GM19452 (cell line): Measurements from ENCODE around the gene GPD1.
A peak's percentile ranks its signal among the peaks of the same experiment; 100 is the strongest.

Source experiments
- ATAC-seq: cut with Tn5 transposase; IDR thresholded peaks from one replicate; pipeline ENCODE4 v1.9.1; 2021; ENCODE audit not compliant: unreplicated experiment

Gene GPD1

GRCh38 chr12:50099302-50100008, 4.4 kb upstream of the GPD1 start:
- ATAC-seq: no peak

DNA sequence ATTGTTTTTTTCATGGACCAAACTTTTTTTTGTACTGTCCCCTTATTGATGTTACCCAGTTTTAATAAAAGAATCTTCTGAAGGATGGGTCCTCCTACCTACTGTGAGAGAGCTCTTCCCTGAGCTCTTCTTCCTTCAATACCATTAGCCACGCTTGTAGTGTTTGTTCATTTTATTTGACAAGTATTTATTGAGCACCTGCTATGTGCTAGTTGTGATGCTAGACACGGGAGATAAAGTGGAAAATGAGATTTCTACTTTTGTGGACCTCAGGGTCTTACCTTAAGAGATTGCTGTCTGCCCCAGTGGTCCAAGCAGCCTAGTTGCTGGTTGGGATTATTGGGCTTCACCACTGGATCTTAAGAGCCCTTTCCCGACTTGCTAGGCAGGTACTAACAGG, 3.2 kb upstream of the GPD1 start:
- ATAC-seq: no peak

- ATAC-seq: no peak
Measured at GRCh38 chr12:50101663-50102062, 2.1 kb upstream of the GPD1 start.

DNA sequence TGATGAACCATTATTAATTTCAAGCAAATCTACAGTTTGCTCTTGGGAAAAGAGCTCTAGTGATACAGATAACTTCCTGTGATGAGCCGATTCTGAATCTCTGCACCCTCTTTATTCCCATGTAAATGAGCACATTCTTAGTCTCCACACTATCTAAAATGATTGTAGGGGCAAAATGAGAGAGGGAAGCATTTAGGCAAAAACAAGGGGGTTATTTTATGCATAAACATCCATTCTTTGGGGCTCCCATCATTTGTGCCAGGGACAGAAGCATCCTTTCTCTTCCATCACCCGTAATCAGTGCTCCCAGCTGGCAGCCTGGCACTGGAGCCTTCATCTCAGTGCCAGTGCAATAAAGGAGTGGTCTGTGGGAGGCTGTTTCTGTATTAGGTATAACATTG, 1.7 kb upstream of the GPD1 start:
- ATAC-seq: no peak

- no peak for ATAC-seq
Measured at GRCh38 chr12:50102646-50103309, 1.0 kb upstream of the GPD1 start.

- ATAC-seq: no peak
Measured at GRCh38 chr12:50103351-50103750, 457 bp upstream of the GPD1 start.

- ATAC-seq: no peak
Measured at GRCh38 chr12:50104417-50105366, 884 bp downstream of the GPD1 start.

DNA sequence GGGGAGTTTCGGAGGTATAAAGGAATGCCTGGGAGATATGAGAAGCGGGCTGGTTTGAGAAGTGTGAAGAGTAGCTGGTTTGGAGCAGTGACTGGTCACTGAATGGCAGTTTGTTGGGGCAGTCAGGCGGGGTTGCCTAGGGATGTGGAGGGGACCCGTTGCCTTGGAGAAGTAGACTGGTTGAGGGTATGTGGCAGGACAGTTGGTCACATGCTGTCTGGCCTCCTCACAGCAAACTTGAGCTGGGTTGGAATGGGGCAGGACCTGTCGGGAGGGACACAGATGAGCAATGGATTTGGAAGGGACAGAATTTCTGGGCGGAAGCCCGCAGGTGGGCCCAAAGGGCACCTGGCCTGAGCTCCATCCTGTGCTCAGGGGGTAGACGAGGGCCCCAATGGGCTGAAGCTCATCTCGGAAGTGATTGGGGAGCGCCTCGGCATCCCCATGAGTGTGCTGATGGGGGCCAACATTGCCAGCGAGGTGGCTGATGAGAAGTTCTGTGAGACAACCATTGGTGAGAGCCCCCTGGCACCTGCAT, 2.2 kb downstream of the GPD1 start:
- no peak for ATAC-seq

DNA sequence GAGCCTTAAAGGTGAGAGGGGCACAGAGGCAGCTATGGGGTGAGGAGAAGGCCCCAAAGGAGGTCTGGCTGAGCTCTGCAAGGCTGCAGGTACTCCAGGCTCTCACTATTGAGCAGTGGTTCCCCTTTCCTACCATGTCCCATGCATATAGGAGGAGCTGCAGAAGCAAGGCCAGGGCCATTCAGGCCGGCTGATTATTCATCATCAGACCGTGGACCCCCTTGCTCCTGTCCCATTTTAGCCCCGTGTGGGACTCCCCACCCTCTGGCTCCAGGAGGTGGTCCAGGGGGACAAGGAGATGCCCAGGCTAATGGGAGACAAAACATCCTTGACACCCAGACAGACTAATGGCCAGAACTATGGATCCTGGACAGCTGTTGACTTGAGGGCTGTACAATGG, 3.1 kb downstream of the GPD1 start:
- no peak for ATAC-seq

DNA sequence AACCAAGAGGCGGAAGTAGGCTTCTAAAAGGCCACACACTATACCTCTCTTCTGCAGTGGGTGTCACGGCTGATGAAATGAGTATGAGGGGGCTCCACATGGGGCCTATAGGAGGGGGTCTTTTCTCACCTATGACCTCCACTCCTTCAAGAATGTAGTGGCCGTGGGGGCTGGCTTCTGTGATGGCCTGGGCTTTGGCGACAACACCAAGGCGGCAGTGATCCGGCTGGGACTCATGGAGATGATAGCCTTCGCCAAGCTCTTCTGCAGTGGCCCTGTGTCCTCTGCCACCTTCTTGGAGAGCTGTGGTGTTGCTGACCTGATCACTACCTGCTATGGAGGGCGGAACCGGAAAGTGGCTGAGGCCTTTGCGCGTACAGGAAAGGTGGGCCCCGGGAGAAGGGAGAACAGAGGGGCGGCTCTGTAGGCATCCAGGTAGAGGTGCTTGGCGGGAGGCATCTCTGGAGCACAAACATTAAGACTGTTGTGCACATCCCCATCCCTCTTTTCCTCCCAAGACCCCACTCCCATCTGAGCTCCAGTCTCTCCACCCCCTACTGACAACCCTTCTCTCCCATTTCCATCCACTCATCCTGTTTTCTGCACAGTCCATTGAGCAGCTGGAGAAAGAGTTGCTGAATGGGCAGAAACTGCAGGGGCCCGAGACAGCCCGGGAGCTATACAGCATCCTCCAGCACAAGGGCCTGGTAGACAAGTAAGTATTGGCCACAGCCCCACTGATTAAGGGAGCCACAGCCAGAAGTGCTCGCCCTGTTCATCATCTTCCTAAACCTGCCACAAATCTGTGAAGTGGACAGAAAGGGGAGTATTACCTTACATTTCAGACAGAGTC, 3.8 kb downstream of the GPD1 start:
- ATAC-seq: no peak

GRCh38 chr12:50109319-50109718, 5.5 kb downstream of the GPD1 start:
- no peak for ATAC-seq

DNA sequence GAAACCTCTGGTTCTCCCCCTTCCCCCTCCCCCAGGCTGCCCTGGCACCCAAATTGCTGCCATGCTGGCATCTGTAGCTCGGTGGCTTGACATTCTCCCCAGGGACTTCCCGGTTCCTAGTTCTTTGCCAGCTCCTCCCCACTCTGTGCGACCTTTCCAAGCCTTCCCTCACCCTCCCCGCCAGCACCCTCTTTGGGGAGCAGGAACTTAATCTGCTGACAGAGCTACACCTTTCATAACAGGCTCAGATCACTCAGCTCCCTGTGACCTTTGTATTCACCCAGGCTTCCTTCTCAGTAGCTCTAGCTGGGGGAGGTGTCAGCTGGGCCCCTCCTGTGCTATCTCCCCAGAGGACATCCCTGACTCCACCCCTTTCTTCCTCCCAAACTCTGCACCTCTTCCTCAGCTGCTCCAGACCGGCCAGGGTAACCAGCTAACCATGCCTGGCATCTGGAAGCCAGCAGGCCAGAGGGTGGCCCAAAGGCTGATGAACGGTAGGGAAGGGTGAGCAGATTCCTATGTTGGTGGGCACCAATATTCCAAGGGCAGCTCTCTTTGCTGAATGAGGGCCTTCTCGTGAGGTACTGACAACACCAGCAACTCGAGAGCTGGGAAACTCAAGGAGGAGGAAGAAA, 6.4 kb downstream of the GPD1 start:
- no peak for ATAC-seq

DNA sequence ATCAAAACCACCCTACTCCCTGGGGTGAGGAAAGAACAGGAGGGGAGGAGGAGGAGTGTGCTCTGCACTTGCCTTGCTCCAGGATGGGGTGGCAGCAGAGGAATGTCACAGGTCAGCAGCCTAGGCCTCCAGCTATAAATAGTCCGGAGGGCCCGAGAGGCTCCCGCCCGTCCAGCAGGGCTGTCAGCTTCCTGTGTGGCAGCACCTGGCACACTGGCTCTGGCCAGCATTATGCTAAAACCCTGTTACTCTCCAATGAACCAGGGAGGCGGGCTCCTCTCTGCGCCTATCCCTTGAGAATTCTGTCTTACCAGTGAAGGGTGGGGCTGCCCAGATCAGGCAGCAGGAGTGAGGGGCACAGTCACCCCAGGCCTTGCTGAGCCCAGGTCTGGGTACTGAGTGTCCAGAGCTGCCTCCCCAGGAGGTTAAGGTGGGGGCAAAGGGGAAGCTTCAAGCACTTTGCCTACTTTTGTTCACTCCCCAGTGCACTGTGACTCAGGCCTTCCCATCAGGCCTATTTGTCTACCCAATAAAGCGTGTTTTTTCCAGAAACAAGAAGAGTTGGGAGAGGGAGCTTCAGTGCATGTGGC, 7.0 kb downstream of the GPD1 start:
- ATAC-seq: no peak

DNA sequence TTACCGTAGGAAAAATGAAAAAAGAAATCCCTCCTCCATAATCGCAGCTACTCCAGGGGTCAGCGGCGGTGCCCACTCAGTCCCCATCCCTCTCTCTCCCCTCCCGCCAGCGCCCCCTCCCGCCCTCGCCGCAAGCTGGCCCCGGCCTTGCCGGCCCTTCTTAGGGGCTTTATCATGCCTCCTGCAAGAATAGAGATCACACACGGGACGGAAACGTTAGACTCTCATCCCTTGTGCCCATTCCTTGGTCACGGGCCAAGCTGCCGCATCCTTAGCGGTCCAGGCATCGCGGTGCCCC, 7.5 kb downstream of the GPD1 start:
- peak; percentile 5 for ATAC-seq

GRCh38 chr12:50111693-50112455, 8.1 kb downstream of the GPD1 start, which contains the start of gene COX14:
Gene COX14 (plus strand): TSS chr12:50112236. CDS start chr12:50120044, 7,808 bp downstream.
- peak; percentile 85 for ATAC-seq

DNA sequence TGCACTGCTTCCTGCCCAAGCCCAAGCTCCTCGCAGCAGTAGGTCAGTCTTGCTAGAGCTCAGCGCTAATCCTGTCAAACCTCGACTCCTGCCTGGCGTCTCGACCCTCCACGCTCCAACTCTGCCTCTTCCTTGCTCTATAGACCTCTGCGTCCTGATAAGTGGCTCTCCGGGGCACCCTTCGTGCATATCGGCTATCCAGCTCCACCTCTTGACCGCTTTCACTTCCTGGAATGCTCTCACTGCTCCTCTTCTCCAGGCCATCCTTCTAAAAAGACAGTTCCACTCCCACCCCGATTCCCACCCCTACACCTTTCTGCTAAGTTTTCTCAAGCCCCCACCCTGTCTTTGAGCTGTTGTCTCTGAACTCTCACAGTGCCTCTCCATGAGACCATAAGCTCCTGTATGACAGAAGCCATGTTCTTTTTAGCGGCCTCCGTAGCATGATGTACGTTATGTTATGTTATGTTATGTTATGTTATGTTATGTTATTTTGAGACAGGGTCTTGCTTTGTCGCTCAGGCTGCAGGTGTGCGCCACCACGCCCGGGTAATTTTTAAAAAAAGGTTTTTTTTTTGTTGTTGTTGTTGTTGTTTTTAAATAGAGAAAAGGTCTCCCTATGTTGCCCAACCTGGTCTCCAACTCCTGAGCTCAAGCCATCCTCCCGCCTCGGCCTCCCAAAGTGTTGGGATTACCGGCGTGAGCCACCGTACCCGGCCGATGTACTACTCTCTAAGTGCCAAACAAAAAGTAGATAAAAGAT, 8.8 kb downstream of the GPD1 start:
- no peak for ATAC-seq

- ATAC-seq: no peak
Measured at GRCh38 chr12:50117057-50117622, 13.3 kb downstream of the GPD1 start.

GRCh38 chr12:50119387-50119786, 15.6 kb downstream of the GPD1 start:
- ATAC-seq: no peak
